Measurements from ENCODE around the gene SWT1. TPM values are rescaled to one million over a fixed set of nuclear protein-coding genes. Genes with fewer than 3 reads are reported as not detected.

Gene SWT1
- total and polyA plus RNA-seq, 9 of the 15 experiments (the other 6 are each of a cell fraction or from before 2014, with no cell fraction given): 1.5 to 3.4 (median 2.3) TPM

GRCh38 chr1:185334182-185334581 lies 177.2 kb downstream of the SWT1 start (continued):
- TF ChIP-seq, protein P1, sequence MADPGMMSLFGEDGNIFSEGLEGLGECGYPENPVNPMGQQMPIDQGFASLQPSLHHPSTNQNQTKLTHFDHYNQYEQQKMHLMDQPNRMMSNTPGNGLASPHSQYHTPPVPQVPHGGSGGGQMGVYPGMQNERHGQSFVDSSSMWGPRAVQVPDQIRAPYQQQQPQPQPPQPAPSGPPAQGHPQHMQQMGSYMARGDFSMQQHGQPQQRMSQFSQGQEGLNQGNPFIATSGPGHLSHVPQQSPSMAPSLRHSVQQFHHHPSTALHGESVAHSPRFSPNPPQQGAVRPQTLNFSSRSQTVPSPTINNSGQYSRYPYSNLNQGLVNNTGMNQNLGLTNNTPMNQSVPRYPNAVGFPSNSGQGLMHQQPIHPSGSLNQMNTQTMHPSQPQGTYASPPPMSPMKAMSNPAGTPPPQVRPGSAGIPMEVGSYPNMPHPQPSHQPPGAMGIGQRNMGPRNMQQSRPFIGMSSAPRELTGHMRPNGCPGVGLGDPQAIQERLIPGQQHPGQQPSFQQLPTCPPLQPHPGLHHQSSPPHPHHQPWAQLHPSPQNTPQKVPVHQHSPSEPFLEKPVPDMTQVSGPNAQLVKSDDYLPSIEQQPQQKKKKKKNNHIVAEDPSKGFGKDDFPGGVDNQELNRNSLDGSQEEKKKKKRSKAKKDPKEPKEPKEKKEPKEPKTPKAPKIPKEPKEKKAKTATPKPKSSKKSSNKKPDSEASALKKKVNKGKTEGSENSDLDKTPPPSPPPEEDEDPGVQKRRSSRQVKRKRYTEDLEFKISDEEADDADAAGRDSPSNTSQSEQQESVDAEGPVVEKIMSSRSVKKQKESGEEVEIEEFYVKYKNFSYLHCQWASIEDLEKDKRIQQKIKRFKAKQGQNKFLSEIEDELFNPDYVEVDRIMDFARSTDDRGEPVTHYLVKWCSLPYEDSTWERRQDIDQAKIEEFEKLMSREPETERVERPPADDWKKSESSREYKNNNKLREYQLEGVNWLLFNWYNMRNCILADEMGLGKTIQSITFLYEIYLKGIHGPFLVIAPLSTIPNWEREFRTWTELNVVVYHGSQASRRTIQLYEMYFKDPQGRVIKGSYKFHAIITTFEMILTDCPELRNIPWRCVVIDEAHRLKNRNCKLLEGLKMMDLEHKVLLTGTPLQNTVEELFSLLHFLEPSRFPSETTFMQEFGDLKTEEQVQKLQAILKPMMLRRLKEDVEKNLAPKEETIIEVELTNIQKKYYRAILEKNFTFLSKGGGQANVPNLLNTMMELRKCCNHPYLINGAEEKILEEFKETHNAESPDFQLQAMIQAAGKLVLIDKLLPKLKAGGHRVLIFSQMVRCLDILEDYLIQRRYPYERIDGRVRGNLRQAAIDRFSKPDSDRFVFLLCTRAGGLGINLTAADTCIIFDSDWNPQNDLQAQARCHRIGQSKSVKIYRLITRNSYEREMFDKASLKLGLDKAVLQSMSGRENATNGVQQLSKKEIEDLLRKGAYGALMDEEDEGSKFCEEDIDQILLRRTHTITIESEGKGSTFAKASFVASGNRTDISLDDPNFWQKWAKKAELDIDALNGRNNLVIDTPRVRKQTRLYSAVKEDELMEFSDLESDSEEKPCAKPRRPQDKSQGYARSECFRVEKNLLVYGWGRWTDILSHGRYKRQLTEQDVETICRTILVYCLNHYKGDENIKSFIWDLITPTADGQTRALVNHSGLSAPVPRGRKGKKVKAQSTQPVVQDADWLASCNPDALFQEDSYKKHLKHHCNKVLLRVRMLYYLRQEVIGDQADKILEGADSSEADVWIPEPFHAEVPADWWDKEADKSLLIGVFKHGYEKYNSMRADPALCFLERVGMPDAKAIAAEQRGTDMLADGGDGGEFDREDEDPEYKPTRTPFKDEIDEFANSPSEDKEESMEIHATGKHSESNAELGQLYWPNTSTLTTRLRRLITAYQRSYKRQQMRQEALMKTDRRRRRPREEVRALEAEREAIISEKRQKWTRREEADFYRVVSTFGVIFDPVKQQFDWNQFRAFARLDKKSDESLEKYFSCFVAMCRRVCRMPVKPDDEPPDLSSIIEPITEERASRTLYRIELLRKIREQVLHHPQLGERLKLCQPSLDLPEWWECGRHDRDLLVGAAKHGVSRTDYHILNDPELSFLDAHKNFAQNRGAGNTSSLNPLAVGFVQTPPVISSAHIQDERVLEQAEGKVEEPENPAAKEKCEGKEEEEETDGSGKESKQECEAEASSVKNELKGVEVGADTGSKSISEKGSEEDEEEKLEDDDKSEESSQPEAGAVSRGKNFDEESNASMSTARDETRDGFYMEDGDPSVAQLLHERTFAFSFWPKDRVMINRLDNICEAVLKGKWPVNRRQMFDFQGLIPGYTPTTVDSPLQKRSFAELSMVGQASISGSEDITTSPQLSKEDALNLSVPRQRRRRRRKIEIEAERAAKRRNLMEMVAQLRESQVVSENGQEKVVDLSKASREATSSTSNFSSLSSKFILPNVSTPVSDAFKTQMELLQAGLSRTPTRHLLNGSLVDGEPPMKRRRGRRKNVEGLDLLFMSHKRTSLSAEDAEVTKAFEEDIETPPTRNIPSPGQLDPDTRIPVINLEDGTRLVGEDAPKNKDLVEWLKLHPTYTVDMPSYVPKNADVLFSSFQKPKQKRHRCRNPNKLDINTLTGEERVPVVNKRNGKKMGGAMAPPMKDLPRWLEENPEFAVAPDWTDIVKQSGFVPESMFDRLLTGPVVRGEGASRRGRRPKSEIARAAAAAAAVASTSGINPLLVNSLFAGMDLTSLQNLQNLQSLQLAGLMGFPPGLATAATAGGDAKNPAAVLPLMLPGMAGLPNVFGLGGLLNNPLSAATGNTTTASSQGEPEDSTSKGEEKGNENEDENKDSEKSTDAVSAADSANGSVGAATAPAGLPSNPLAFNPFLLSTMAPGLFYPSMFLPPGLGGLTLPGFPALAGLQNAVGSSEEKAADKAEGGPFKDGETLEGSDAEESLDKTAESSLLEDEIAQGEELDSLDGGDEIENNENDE (IDR thresholded peaks at IDR 0.05; ENCODE audit: low read depth, low read length): no peak
- TF ChIP-seq TAF7 (tag; IDR thresholded peaks at IDR 0.05) (no peak), RCOR1 (IDR thresholded peaks at IDR 0.05; ENCODE audit: borderline replicate concordance in 1 of 2, low read depth in 2 of 2, low read length in 2 of 2) (no peak), ZNF639 (CRISPR knock-in tag; conservative IDR thresholded peaks at IDR 0.05 in 1 of 2, IDR thresholded peaks at IDR 0.05 in 1 of 2) (no peak), NCOA4 (IDR thresholded peaks at IDR 0.05; ENCODE audit: partially characterized antibody) (no peak)
- TF ChIP-seq, protein P2, sequence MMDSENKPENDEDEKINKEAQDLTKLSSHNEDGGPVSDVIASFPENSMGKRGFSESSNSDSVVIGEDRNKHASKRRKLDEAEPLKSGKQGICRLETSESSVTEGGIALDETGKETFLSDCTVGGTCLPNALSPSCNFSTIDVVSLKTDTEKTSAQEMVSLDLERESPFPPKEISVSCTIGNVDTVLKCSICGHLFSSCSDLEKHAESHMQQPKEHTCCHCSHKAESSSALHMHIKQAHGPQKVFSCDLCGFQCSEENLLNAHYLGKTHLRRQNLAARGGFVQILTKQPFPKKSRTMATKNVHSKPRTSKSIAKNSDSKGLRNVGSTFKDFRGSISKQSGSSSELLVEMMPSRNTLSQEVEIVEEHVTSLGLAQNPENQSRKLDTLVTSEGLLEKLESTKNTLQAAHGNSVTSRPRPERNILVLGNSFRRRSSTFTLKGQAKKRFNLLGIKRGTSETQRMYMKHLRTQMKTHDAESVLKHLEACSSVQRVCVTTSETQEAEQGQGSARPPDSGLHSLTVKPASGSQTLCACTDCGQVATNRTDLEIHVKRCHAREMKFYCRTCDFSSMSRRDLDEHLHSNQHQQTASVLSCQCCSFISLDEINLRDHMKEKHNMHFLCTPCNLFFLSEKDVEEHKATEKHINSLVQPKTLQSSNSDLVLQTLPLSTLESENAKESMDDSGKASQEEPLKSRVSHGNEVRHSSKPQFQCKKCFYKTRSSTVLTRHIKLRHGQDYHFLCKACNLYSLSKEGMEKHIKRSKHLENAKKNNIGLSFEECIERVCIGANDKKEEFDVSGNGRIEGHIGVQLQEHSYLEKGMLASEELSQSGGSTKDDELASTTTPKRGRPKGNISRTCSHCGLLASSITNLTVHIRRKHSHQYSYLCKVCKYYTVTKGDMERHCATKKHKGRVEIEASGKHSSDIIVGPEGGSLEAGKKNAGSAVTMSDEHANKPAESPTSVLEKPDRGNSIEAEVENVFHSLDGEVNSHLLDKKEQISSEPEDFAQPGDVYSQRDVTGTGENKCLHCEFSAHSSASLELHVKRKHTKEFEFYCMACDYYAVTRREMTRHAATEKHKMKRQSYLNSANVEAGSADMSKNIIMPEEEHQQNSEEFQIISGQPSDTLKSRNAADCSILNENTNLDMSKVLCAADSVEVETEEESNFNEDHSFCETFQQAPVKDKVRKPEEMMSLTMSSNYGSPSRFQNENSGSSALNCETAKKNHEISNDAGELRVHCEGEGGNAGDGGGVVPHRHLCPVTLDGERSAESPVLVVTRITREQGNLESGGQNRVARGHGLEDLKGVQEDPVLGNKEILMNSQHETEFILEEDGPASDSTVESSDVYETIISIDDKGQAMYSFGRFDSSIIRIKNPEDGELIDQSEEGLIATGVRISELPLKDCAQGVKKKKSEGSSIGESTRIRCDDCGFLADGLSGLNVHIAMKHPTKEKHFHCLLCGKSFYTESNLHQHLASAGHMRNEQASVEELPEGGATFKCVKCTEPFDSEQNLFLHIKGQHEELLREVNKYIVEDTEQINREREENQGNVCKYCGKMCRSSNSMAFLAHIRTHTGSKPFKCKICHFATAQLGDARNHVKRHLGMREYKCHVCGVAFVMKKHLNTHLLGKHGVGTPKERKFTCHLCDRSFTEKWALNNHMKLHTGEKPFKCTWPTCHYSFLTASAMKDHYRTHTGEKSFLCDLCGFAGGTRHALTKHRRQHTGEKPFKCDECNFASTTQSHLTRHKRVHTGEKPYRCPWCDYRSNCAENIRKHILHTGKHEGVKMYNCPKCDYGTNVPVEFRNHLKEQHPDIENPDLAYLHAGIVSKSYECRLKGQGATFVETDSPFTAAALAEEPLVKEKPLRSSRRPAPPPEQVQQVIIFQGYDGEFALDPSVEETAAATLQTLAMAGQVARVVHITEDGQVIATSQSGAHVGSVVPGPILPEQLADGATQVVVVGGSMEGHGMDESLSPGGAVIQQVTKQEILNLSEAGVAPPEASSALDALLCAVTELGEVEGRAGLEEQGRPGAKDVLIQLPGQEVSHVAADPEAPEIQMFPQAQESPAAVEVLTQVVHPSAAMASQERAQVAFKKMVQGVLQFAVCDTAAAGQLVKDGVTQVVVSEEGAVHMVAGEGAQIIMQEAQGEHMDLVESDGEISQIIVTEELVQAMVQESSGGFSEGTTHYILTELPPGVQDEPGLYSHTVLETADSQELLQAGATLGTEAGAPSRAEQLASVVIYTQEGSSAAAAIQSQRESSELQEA (IDR thresholded peaks at IDR 0.05; ENCODE audit: low read depth): no peak
